Measurements from ENCODE around the gene CNGA1.

- no peak for TF ChIP-seq POLR2AphosphoS5 (IDR thresholded peaks at IDR 0.05; ENCODE audit: borderline replicate concordance, low read depth, low read length)
- no peak for TF ChIP-seq EZH2 (IDR thresholded peaks at IDR 0.05)
These were observed 86.7 kb downstream of the CNGA1 start for GRCh38 chr4:47929682-47930201.
